SK-N-MC (cell line): Measurements from ENCODE around the gene METTL5.

Source experiments
- EZH2 ChIP-seq: fragments of 200-600 bp; sonication (generic); IDR thresholded peaks from one replicate; pipeline ENCODE4 v1.6.1; 2017; ENCODE audit warnings: antibody characterized with exemption
- FOXP2 ChIP-seq: optimal IDR thresholded peaks from 2 replicates; pipeline ENCODE3; 2011; ENCODE audit warnings: mild to moderate bottlenecking, moderate library complexity; ENCODE audit not compliant: insufficient read depth; ENCODE audit errors: extremely low read length, control extremely low read depth
- POLR2AphosphoS5 ChIP-seq: IDR thresholded peaks from 2 replicates; pipeline ENCODE4 v1.6.1; 2012; ENCODE audit warnings: mild to moderate bottlenecking, low read depth, low read length, borderline replicate concordance

- TF ChIP-seq EZH2 (no peak), POLR2AphosphoS5 (no peak), FOXP2 (no peak)
These were observed 25.0 kb upstream of the METTL5 start for GRCh38 chr2:169849710-169850109.
